Measurements from ENCODE around the gene RNF19B. TPM values are rescaled to one million over a fixed set of nuclear protein-coding genes. Genes with fewer than 3 reads are reported as not detected.

RNF19B gene
- total RNA-seq, 1 donor from 2014 or later = 34.3 TPM

GRCh38 chr1:32900371-32900955 is 64.1 kb downstream of the RNF19B start:
- no peaks in the 10 kb centered on the region for H3K9me3 ChIP-seq
- intact Hi-C loops (cut with DNase I) = no loop called here
- H3K4me3 ChIP-seq = peak overlapping the region; percentile 60
- H3K27me3 ChIP-seq = peaks cover 10% of the 10 kb centered on the region
- no peaks in the 10 kb centered on the region for H3K36me3 ChIP-seq
- peaks cover 4% of the 10 kb centered on the region for H3K4me1 ChIP-seq
- H3K27ac ChIP-seq = no peak overlapping the region
- no peak for TF ChIP-seq CTCF (IDR thresholded peaks at IDR 0.05)
- DNase-seq (peak; percentile 46), ATAC-seq (no peak)

- H3K27me3 ChIP-seq = peaks cover 10% of the 10 kb centered on the region
- H3K4me3 ChIP-seq = no peak overlapping the region
- no peak overlapping the region for H3K27ac ChIP-seq
- peaks cover 4% of the 10 kb centered on the region for H3K4me1 ChIP-seq
- no peaks in the 10 kb centered on the region for H3K36me3 ChIP-seq
- H3K9me3 ChIP-seq = no peaks in the 10 kb centered on the region
- TF ChIP-seq CTCF (IDR thresholded peaks at IDR 0.05) = no peak
- intact Hi-C loops (cut with DNase I) = no loop called here
- peak; percentile 47 for DNase-seq
- no peak for ATAC-seq
Measured at GRCh38 chr1:32899586-32900296, 64.9 kb downstream of the RNF19B start.

- intact Hi-C loops (cut with DNase I) = no loop called here
- H3K4me1 ChIP-seq = peaks cover 4% of the 10 kb centered on the region
- H3K9me3 ChIP-seq = no peaks in the 10 kb centered on the region
- H3K27me3 ChIP-seq = peaks cover 10% of the 10 kb centered on the region
- TF ChIP-seq CTCF (IDR thresholded peaks at IDR 0.05) = no peak
- no peak for ATAC-seq
- H3K27ac ChIP-seq = no peak overlapping the region
- no peak overlapping the region for H3K4me3 ChIP-seq
- no peaks in the 10 kb centered on the region for H3K36me3 ChIP-seq
- peak; percentile 38 for DNase-seq
Measured at GRCh38 chr1:32898958-32899357, 65.7 kb downstream of the RNF19B start.

- intact Hi-C loops (cut with DNase I) = no loop called here
Measured at GRCh38 chr1:32898056-32898455, 66.6 kb downstream of the RNF19B start.

More at GRCh38 chr1:32898056-32898455, 66.6 kb downstream of the RNF19B start:
- no peak for TF ChIP-seq CTCF (IDR thresholded peaks at IDR 0.05)
- DNase-seq (peak; percentile 39), ATAC-seq (no peak)
- H3K4me1 ChIP-seq = peaks cover 10% of the 10 kb centered on the region
- H3K4me3 ChIP-seq = no peak overlapping the region
- no peaks in the 10 kb centered on the region for H3K9me3 ChIP-seq
- no peak overlapping the region for H3K27ac ChIP-seq
- peaks cover 10% of the 10 kb centered on the region for H3K27me3 ChIP-seq
- H3K36me3 ChIP-seq = no peaks in the 10 kb centered on the region

Data from upper lobe of right lung (tissue), 1 donor.